ENCODE results near the gene STK32B. TPM values are rescaled to one million over a fixed set of nuclear protein-coding genes. Genes with fewer than 3 reads are reported as not detected.
A peak's percentile ranks its signal among the peaks of the same experiment; 100 is the strongest.

The STK32B gene
- total RNA-seq, 3 donors from 2014 or later: 2.2 to 5.0 (median 4.6) TPM

DNA sequence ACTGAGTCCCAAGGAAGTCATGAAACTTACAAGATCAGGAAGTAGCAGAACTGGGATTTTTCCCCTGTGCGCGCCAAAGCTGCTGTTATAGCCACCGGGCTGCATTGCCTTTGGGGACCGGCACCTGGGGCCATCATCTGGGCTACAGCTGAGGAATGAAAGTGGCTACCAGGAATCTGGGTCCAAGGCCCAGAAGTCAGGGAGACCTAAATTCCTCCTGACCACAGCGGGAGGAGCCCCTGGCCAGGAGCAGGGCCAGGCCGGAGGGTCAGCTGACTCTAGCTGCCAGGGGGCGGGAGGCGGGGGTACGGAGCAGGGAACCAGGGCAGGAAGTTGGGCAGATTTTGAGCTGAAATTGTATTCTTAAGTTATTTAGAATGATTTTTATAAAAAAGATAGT, 414.7 kb downstream of the STK32B start:
- no peaks in the 10 kb centered on the region for H3K36me3 ChIP-seq
- no peak overlapping the region for H3K27ac ChIP-seq
- H3K4me1 ChIP-seq: no peaks in the 10 kb centered on the region
- DNase-seq (ENCODE audit: low spot score in 2 of 2): peak in 1 of 2 donors; percentile 33
- intact Hi-C loops (cut with DNase I; ENCODE audit: low total_unique reads): no loop called here
- H3K27me3 ChIP-seq: no peaks in the 10 kb centered on the region
- H3K4me3 ChIP-seq: no peak overlapping the region
- TF ChIP-seq POLR2A (IDR thresholded peaks at IDR 0.05): no peak
- TF ChIP-seq, protein P1, sequence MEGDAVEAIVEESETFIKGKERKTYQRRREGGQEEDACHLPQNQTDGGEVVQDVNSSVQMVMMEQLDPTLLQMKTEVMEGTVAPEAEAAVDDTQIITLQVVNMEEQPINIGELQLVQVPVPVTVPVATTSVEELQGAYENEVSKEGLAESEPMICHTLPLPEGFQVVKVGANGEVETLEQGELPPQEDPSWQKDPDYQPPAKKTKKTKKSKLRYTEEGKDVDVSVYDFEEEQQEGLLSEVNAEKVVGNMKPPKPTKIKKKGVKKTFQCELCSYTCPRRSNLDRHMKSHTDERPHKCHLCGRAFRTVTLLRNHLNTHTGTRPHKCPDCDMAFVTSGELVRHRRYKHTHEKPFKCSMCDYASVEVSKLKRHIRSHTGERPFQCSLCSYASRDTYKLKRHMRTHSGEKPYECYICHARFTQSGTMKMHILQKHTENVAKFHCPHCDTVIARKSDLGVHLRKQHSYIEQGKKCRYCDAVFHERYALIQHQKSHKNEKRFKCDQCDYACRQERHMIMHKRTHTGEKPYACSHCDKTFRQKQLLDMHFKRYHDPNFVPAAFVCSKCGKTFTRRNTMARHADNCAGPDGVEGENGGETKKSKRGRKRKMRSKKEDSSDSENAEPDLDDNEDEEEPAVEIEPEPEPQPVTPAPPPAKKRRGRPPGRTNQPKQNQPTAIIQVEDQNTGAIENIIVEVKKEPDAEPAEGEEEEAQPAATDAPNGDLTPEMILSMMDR (IDR thresholded peaks at IDR 0.05): no peak
- no peak for TF ChIP-seq POLR2AphosphoS5 (IDR thresholded peaks at IDR 0.05)
- H3K9me3 ChIP-seq: no peaks in the 10 kb centered on the region

DNA sequence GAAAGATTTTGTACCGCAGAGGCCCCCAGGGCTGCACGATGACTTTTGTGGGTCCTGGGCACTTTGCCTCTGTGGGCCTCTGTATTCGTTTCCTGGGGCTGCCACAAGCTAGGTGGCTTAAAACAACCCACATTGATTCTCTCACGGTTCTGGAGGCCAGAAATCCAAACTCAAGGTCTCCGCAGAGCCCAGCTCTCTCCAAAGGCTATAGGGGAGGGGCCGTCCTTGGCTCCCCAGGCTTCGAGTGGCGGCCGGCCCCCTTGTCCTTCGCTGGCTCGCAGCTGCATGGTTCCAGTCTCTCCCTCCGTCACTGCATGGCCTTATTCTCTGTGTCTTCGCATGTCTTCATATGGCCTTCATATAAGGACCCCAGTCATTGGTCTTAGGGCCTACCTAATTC, 415.8 kb downstream of the STK32B start:
- no peak overlapping the region for H3K27ac ChIP-seq
- no peaks in the 10 kb centered on the region for H3K27me3 ChIP-seq
- peak in 1 of 2 donors; percentile 14 for DNase-seq (ENCODE audit: low spot score in 2 of 2)
- no peaks in the 10 kb centered on the region for H3K36me3 ChIP-seq
- H3K9me3 ChIP-seq: no peaks in the 10 kb centered on the region
- intact Hi-C loops (cut with DNase I; ENCODE audit: low total_unique reads): no loop called here
- no peaks in the 10 kb centered on the region for H3K4me1 ChIP-seq
- no peak for TF ChIP-seq POLR2AphosphoS5 (IDR thresholded peaks at IDR 0.05)
- TF ChIP-seq POLR2A (IDR thresholded peaks at IDR 0.05): no peak
- TF ChIP-seq, protein P1 (IDR thresholded peaks at IDR 0.05): no peak
- H3K4me3 ChIP-seq: no peak overlapping the region

DNA sequence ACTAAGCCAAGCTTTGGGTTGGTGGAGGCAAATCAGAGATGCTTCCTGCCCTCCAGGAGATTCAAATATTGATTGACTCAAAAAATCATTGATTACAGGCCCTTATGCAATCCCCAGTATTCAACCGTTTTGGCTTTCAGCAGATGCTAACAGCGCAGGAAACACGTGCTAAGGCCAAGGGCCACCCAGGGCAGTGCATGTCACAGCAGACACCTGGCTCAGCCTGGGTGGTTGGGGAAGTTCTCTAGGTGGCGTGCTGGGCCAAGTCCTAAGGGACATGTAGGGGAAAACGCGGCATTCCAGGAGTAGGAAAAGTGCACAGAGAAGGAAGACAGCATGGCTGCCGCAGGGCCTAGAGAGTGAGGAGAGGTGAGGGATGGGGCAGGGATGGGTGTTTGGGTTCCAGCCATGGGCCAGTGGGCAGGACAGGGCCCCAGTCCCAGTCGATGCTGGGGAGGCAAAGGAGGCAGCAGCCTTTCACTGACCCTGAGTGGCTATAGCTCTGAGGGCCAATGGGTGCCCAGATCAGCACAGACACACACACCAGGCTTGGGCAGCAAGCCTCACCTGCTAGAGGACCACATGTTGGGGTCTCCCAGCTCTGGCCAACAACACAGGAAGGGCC, 418.0 kb downstream of the STK32B start:
- TF ChIP-seq, protein P1 (IDR thresholded peaks at IDR 0.05): no peak
- TF ChIP-seq POLR2A (IDR thresholded peaks at IDR 0.05) (no peak), POLR2AphosphoS5 (IDR thresholded peaks at IDR 0.05) (no peak)
- Histone ChIP-seq H3K9me3 (no peaks in the 10 kb centered on the region), H3K27ac (no peak overlapping the region), H3K36me3 (no peaks in the 10 kb centered on the region), H3K4me1 (no peaks in the 10 kb centered on the region), H3K4me3 (no peak overlapping the region), H3K27me3 (no peaks in the 10 kb centered on the region)
- peak in 1 of 2 donors; percentile 20 for DNase-seq (ENCODE audit: low spot score in 2 of 2)
- intact Hi-C loops (cut with DNase I; ENCODE audit: low total_unique reads): no loop called here

DNA sequence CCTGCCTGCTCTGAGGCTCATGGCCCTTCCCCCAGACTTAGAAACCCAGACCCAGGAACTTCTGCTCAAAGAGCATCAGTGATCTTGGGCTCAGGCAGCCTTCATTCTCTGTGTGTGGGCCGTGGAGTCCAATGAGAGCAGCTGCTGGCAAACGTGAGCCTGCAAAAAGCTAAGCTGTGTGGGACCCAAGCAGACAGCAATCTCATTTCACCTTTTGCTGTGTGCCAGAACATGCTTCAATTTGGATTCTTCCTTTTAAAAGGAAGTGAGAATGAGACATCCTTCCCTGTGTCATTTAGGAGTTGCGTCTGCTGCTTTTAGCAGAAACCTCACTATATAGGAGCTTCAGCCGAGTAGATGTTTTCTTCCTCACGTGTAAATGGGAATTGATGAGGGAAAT, 418.6 kb downstream of the STK32B start:
- Histone ChIP-seq H3K4me3 (no peak overlapping the region), H3K9me3 (no peaks in the 10 kb centered on the region), H3K27ac (no peak overlapping the region), H3K4me1 (no peaks in the 10 kb centered on the region), H3K36me3 (no peaks in the 10 kb centered on the region), H3K27me3 (no peaks in the 10 kb centered on the region)
- intact Hi-C loops (cut with DNase I; ENCODE audit: low total_unique reads): no loop called here
- TF ChIP-seq, protein P1 (IDR thresholded peaks at IDR 0.05): no peak
- TF ChIP-seq POLR2A (IDR thresholded peaks at IDR 0.05): no peak
- no peak for TF ChIP-seq POLR2AphosphoS5 (IDR thresholded peaks at IDR 0.05)
- peak in 1 of 2 donors; percentile 9 for DNase-seq (ENCODE audit: low spot score in 2 of 2)

DNA sequence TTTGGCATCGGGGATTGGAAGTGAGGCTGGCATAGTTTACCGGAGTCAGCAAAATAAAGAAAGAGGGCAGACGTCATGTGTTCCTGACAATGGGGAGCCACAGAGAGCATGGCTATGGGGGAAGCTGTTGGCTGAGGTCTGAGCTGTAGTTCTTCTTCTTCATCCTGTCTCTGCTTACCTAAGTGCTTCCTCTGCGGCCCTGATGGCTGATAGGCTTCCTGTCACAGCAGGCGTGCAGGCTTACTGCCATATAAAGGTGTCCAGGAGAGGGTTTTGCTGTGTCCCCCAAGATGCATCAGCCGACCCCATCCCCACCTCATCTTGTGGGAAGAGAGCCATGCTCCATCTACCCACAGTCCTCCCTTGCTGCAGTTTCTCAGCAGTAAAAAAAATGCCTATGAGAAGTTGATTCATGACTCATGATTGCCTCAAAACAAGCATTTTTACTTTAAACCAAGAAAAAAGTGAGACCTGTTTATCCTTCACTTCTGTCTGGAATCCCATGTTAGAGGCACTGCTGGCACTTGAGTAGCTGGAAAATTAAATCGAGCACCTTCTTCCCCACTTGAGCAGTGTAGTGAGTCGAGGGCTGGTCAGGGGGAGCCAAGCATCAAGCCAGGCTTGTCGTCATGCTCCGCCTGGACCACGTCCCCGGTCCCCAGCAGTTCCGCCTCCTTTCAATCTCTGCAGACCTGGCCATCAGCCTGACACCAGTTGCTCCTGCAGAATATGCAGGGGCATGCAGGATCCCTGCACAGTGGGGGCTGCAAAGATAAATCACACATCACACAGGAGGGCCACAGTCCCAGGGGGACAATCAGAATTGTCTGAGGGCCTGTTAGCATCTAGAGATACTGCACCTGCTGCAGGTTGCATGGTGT, 419.3 kb downstream of the STK32B start:
- Histone ChIP-seq H3K4me1 (no peaks in the 10 kb centered on the region), H3K36me3 (no peaks in the 10 kb centered on the region), H3K9me3 (no peaks in the 10 kb centered on the region), H3K4me3 (no peak overlapping the region), H3K27ac (no peak overlapping the region), H3K27me3 (no peaks in the 10 kb centered on the region)
- DNase-seq (ENCODE audit: low spot score in 2 of 2): peak in 1 of 2 donors; percentile 33
- TF ChIP-seq, protein P1 (IDR thresholded peaks at IDR 0.05): no peak
- TF ChIP-seq POLR2A (IDR thresholded peaks at IDR 0.05) (no peak), POLR2AphosphoS5 (IDR thresholded peaks at IDR 0.05) (no peak)
- intact Hi-C loops (cut with DNase I; ENCODE audit: low total_unique reads): no loop called here
